ENCODE measurements around the gene DCBLD2.
"Not testable (repeated sequence)": the region's sequence is repeated elsewhere in the genome, so short reads cannot be mapped to it uniquely, and the experiment has no call there.

The DCBLD2 gene

DNA sequence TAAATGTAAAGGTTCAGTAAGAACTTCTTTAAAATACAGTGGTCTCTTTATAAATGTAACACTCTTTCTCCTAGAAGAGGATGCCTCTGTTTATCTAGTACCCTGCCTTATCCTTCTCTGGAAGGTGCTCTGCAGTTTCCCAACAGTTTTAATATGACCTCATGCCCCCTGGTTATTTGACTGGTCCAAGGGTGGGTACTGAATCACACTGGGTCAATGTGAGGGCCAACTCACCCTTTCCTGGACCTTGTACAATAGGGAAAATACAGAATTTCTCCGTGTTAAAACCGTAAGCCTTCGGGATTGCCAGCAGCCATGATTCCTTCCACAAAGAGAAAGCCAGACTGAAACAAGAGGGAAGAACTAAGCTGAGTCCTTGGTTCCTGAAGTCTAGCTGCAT lies 9.2 kb downstream of the DCBLD2 start:
- Histone ChIP-seq H3K27ac (ENCODE audit: low read depth in 2 of 2, low read length in 2 of 2) (no peak overlapping the region), H3K4me3 (ENCODE audit: low read length in 2 of 2) (no peak overlapping the region), H3K27me3 (ENCODE audit: control insufficient read depth in 2 of 2, insufficient read depth in 2 of 2, low read length in 2 of 2) (no peaks in the 10 kb centered on the region), H3K9ac (ENCODE audit: low read depth in 1 of 2, low read length in 2 of 2) (no peak overlapping the region), H3K9me3 (ENCODE audit: control insufficient read depth in 2 of 2, low read length in 2 of 2) (no peaks in the 10 kb centered on the region), H3K4me1 (ENCODE audit: control insufficient read depth in 2 of 2, insufficient read depth in 2 of 2, low read length in 2 of 2) (no peaks in the 10 kb centered on the region), H3K36me3 (ENCODE audit: control insufficient read depth in 2 of 2, insufficient read depth in 2 of 2, low read length in 2 of 2) (no peaks in the 10 kb centered on the region)

DNA sequence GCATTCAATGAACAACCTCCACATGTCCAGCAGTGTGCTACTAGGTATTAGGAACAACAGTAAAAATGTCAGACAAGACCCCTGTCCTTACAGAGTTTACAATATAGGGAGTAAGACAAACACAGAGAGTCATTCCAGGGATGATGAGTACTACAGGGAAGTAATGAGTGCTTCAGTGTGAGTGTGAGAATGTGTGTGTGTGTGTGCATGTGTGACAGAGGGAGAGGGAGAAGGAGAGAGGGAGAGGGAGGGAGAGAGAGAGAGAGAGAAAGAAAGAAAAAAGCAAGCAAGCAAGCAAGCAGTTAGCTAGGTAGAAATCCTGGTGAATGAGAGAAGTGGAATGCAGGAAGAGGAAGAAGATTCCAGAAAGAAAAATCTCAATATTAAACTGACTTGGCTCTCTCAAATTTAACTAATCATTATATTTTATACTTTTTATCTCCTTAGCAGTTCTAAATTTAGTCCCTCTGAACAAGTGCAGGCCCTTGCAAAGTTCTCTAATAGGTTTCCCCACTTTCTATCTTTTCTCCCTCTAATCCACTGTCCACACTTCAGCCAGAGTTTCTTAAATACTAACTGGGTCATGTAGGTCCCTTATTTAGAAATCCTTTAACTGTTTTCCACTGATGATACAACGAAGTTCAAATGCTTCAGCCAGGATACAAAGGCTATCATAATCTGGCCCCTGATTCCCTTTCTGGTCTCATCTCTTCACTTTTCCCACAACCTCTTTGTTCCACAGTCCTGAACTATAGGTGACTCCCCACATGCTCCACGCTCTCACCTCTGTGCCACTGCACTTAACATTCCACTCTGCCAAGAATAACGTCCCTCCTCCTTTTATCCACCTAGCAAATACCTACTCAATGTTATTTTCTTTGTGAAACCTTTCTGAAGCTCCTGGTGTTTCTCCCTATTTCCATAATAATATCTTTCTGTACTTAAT lies 10.3 kb downstream of the DCBLD2 start:
- no peaks in the 10 kb centered on the region for H3K9me3 ChIP-seq (ENCODE audit: control insufficient read depth in 2 of 2, low read length in 2 of 2)
- H3K27me3 ChIP-seq (ENCODE audit: control insufficient read depth in 2 of 2, insufficient read depth in 2 of 2, low read length in 2 of 2): no peaks in the 10 kb centered on the region
- no peaks in the 10 kb centered on the region for H3K4me1 ChIP-seq (ENCODE audit: control insufficient read depth in 2 of 2, insufficient read depth in 2 of 2, low read length in 2 of 2)
- H3K36me3 ChIP-seq (ENCODE audit: control insufficient read depth in 2 of 2, insufficient read depth in 2 of 2, low read length in 2 of 2): no peaks in the 10 kb centered on the region
- no peak overlapping the region for H3K9ac ChIP-seq (ENCODE audit: low read depth in 1 of 2, low read length in 2 of 2)
- no peak overlapping the region for H3K4me3 ChIP-seq (ENCODE audit: low read length in 2 of 2)
- no peak overlapping the region for H3K27ac ChIP-seq (ENCODE audit: low read depth in 2 of 2, low read length in 2 of 2)

DNA sequence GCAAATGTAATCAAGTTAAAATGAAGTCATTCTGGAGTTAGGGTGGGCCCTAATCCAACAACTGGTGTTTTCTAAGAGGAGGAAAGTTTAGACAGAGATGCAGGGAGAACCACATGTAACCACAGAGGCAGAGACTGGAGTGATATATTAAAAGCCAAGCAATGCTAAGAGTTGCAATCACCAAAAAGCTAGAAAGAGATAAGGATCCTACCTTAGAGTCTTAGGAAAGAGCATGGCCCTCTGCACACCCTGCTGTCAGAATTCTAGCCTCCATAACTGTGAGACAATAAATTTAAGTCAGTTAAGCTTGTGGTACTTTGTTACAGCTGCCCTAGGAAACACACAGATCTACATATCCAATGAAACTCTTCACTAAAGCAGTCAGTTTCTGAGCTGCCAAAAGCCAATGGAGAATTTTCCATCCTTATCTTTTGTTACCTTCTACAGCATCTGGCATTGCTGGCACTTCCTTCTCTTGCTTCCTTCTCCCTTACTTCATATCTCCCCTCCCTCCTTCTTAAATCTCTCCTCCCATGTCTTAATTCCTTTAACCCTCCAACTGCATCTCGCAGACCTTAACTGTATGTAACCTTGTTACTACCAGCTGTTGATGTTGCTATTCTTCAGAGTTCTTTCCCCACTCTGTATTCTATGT lies 11.2 kb downstream of the DCBLD2 start:
- no peak overlapping the region for H3K9ac ChIP-seq (ENCODE audit: low read depth in 1 of 2, low read length in 2 of 2)

DNA sequence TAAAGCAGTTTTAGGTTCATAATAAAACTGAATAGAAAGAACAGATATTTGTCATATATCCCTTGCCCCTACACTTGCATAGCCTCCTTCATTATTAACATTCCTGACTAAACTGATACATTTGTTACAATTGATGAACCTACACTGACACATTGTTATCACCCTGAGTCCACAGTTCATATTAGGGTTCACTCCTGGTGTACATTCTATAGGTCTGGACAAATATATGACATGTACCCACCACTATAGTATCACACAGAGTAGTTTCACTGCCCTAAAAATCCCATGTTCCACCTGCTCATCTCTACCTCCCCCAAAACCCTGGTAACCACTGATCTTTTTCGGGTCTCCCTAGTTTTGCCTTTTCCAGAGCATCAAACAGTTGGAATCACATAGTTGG lies 13.8 kb downstream of the DCBLD2 start:
- Histone ChIP-seq H3K4me3 (ENCODE audit: low read length in 2 of 2) (no peak overlapping the region), H3K9ac (ENCODE audit: low read depth in 1 of 2, low read length in 2 of 2) (no peak overlapping the region), H3K27me3 (ENCODE audit: control insufficient read depth in 2 of 2, insufficient read depth in 2 of 2, low read length in 2 of 2) (no peaks in the 10 kb centered on the region), H3K4me1 (ENCODE audit: control insufficient read depth in 2 of 2, insufficient read depth in 2 of 2, low read length in 2 of 2) (no peaks in the 10 kb centered on the region), H3K9me3 (ENCODE audit: control insufficient read depth in 2 of 2, low read length in 2 of 2) (no peaks in the 10 kb centered on the region), H3K27ac (ENCODE audit: low read depth in 2 of 2, low read length in 2 of 2) (no peak overlapping the region), H3K36me3 (ENCODE audit: control insufficient read depth in 2 of 2, insufficient read depth in 2 of 2, low read length in 2 of 2) (no peaks in the 10 kb centered on the region)

More for the DNA sequence above, 11.2 kb downstream of the DCBLD2 start:
- H3K4me3 ChIP-seq (ENCODE audit: low read length in 2 of 2): no peak overlapping the region
- H3K36me3 ChIP-seq (ENCODE audit: control insufficient read depth in 2 of 2, insufficient read depth in 2 of 2, low read length in 2 of 2): no peaks in the 10 kb centered on the region
- H3K4me1 ChIP-seq (ENCODE audit: control insufficient read depth in 2 of 2, insufficient read depth in 2 of 2, low read length in 2 of 2): no peaks in the 10 kb centered on the region
- H3K27me3 ChIP-seq (ENCODE audit: control insufficient read depth in 2 of 2, insufficient read depth in 2 of 2, low read length in 2 of 2): no peaks in the 10 kb centered on the region
- no peaks in the 10 kb centered on the region for H3K9me3 ChIP-seq (ENCODE audit: control insufficient read depth in 2 of 2, low read length in 2 of 2)
- no peak overlapping the region for H3K27ac ChIP-seq (ENCODE audit: low read depth in 2 of 2, low read length in 2 of 2)

DNA sequence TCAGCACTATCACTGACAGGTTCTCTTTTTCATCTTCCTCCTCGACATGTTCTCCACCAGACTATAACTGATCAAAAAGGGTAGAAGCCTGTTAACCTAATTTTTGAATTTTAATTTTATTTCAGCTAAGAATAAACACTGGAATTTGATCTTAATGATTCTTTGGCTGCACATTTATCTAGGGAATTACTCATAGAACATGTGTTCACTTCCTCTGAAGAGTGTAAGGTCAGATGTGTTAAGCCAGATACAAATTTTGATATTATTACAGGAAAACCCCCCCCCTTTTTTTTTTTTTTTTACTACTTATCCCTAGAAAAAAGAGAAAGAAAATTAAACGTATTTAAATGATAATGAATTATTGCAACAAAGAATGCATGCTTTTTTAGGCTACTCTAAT lies 15.0 kb downstream of the DCBLD2 start:
- Histone ChIP-seq H3K27ac (ENCODE audit: low read depth in 2 of 2, low read length in 2 of 2) (no peak overlapping the region), H3K4me1 (ENCODE audit: control insufficient read depth in 2 of 2, insufficient read depth in 2 of 2, low read length in 2 of 2) (no peaks in the 10 kb centered on the region), H3K9ac (ENCODE audit: low read depth in 1 of 2, low read length in 2 of 2) (no peak overlapping the region), H3K36me3 (ENCODE audit: control insufficient read depth in 2 of 2, insufficient read depth in 2 of 2, low read length in 2 of 2) (no peaks in the 10 kb centered on the region), H3K9me3 (ENCODE audit: control insufficient read depth in 2 of 2, low read length in 2 of 2) (no peaks in the 10 kb centered on the region), H3K4me3 (ENCODE audit: low read length in 2 of 2) (no peak overlapping the region), H3K27me3 (ENCODE audit: control insufficient read depth in 2 of 2, insufficient read depth in 2 of 2, low read length in 2 of 2) (no peaks in the 10 kb centered on the region)

DNA sequence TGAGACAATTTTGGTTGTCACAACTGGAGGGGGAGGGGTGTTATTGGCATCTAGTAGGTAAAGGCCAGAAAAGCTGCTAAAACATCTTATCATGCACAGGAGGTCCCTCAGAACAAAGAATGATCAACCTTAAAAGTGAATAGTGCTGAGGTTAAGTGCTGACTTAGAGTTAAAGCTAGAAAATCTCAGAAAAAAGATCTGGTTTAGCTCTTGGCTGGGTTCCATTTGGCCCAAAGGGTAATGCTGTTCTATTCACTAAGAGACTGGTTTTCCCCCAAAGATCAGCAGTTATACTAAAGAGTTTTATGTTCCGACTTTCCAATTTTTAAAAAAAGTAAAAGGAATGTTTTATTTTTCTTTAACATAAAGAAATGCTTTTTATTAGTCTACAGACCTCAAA lies 15.6 kb downstream of the DCBLD2 start:
- H3K9ac ChIP-seq (ENCODE audit: low read depth in 1 of 2, low read length in 2 of 2): no peak overlapping the region
- H3K27me3 ChIP-seq (ENCODE audit: control insufficient read depth in 2 of 2, insufficient read depth in 2 of 2, low read length in 2 of 2): no peaks in the 10 kb centered on the region
- no peaks in the 10 kb centered on the region for H3K9me3 ChIP-seq (ENCODE audit: control insufficient read depth in 2 of 2, low read length in 2 of 2)
- H3K36me3 ChIP-seq (ENCODE audit: control insufficient read depth in 2 of 2, insufficient read depth in 2 of 2, low read length in 2 of 2): no peaks in the 10 kb centered on the region
- no peak overlapping the region for H3K27ac ChIP-seq (ENCODE audit: low read depth in 2 of 2, low read length in 2 of 2)
- H3K4me1 ChIP-seq (ENCODE audit: control insufficient read depth in 2 of 2, insufficient read depth in 2 of 2, low read length in 2 of 2): no peaks in the 10 kb centered on the region
- H3K4me3 ChIP-seq (ENCODE audit: low read length in 2 of 2): no peak overlapping the region

DNA sequence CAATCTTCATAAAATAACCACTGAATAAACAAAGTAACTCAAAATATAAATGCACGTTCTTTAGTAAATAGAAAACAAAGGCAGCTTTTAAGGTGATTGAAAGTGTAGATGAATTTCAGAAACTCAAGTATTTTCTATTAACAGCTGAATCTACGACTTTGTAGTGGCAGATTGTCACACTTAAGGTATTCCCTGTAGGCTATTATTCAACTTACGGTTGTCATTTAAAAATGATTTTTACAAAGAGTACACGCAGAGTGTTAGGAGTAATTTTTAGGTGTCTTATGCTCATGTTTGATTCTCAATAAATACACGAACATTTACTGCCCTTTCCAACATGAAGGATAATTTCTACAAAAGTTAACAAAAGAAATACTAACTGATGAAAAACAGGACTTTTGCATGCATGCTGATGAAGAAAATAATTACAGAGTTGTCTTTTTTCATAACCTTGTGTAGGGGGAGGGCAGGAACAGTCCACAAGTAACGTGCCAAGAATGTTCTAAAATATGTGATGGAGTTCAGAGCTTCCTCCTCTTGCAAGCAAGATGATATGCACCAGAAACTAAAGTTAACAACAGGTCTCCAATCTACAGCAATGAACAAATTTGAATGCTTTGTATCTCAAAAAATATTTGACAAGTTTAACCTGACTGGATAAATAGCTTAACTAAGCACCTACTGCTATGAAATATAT lies 16.7 kb downstream of the DCBLD2 start:
- Histone ChIP-seq H3K4me3 (ENCODE audit: low read length in 2 of 2) (no peak overlapping the region), H3K36me3 (ENCODE audit: control insufficient read depth in 2 of 2, insufficient read depth in 2 of 2, low read length in 2 of 2) (peaks cover 0 to 1% of the 10 kb centered on the region in 2 donors), H3K9me3 (ENCODE audit: control insufficient read depth in 2 of 2, low read length in 2 of 2) (no peaks in the 10 kb centered on the region), H3K27ac (ENCODE audit: low read depth in 2 of 2, low read length in 2 of 2) (no peak overlapping the region), H3K9ac (ENCODE audit: low read depth in 1 of 2, low read length in 2 of 2) (no peak overlapping the region), H3K27me3 (ENCODE audit: control insufficient read depth in 2 of 2, insufficient read depth in 2 of 2, low read length in 2 of 2) (no peaks in the 10 kb centered on the region), H3K4me1 (ENCODE audit: control insufficient read depth in 2 of 2, insufficient read depth in 2 of 2, low read length in 2 of 2) (no peaks in the 10 kb centered on the region)

DNA sequence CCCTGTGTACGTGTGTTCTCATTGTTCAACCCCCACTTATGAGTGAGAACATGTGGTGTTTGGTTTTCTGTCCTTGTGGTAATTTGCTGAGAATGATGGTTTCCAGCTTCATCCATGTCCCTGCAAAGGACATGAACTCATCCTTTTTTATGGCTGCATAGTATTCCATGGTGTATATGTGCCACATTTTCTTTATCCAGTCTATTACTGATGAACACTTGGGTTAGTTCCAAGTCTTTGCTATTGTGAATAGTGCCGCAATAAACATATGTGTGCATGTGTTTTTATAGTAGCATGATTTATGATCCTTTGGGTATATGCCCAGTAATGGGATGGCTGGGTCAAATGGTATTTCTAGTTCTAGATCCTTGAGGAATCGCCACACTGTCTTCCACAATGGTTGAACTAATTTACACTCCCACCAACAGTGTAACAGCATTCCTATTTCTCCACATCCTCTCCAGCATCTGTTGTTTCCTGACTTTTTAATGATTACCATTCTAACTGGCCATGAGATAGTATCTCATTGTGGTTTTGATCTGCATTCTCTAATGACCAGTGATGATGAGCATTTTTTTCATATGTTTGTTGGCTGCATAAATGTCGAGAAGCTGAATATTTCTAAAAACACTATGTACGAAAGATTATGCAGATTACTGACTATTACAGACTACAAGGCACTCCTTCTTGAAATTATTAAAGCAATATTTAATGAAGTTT lies 18.7 kb downstream of the DCBLD2 start:
- not testable (repeated sequence) for H3K4me3 ChIP-seq (ENCODE audit: low read length in 2 of 2); H3K9me3 ChIP-seq (ENCODE audit: control insufficient read depth in 2 of 2, low read length in 2 of 2); H3K4me1 ChIP-seq (ENCODE audit: control insufficient read depth in 2 of 2, insufficient read depth in 2 of 2, low read length in 2 of 2); H3K27ac ChIP-seq (ENCODE audit: low read depth in 2 of 2, low read length in 2 of 2); H3K36me3 ChIP-seq (ENCODE audit: control insufficient read depth in 2 of 2, insufficient read depth in 2 of 2, low read length in 2 of 2); H3K9ac ChIP-seq (ENCODE audit: low read depth in 1 of 2, low read length in 2 of 2); H3K27me3 ChIP-seq (ENCODE audit: control insufficient read depth in 2 of 2, insufficient read depth in 2 of 2, low read length in 2 of 2)

DNA sequence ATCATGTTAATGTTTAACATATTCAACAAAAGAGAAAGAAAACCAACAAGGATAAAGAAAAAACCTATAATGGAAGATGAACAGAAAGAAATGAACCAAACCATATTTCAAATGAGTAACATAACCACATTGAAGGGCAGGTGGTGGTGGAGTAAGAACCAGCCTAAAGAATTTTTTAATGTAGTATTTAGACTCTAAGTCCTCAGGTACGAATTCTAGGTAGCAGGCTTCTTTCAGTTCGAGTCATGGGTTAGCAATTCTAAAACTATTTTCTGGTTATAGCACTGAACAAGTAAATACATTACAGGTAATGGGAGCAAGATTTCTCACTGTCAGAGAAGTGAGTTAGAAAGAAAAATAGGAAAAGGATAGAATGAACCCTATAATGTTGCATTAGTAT lies 24.4 kb downstream of the DCBLD2 start:
- Histone ChIP-seq H3K9me3 (ENCODE audit: control insufficient read depth in 2 of 2, low read length in 2 of 2) (no peaks in the 10 kb centered on the region), H3K4me3 (ENCODE audit: low read length in 2 of 2) (no peak overlapping the region), H3K36me3 (ENCODE audit: control insufficient read depth in 2 of 2, insufficient read depth in 2 of 2, low read length in 2 of 2) (peaks cover 0 to 4% of the 10 kb centered on the region in 2 donors), H3K4me1 (ENCODE audit: control insufficient read depth in 2 of 2, insufficient read depth in 2 of 2, low read length in 2 of 2) (no peaks in the 10 kb centered on the region), H3K27ac (ENCODE audit: low read depth in 2 of 2, low read length in 2 of 2) (no peak overlapping the region), H3K27me3 (ENCODE audit: control insufficient read depth in 2 of 2, insufficient read depth in 2 of 2, low read length in 2 of 2) (no peaks in the 10 kb centered on the region), H3K9ac (ENCODE audit: low read depth in 1 of 2, low read length in 2 of 2) (no peak overlapping the region)
